Activated CD8-positive, alpha-beta T cell treated with anti-CD3 and anti-CD28 coated beads for 36 hours (primary cell): Measurements from ENCODE around the gene ZNF81. TPM values are rescaled to one million over a fixed set of nuclear protein-coding genes. Genes with fewer than 3 reads are reported as not detected.
A peak's percentile ranks its signal among the peaks of the same experiment; 100 is the strongest.
"Not testable (repeated sequence)": the region's sequence is repeated elsewhere in the genome, so short reads cannot be mapped to it uniquely, and the experiment has no call there.

Experiments used
- ATAC-seq: fragments of 200-7000 bp; cut with Tn5 transposase; one replicate; pipeline ENCODE4 v1.10.0; 2021; ENCODE audit warnings: mild to moderate bottlenecking, moderate library complexity
- CTCF ChIA-PET: fragments of 350-600 bp; sonication (Branson Sonifier 250); formaldehyde crosslinking; loops from one replicate; lab custom pipeline; 2021; ENCODE audit warnings: antibody characterized with exemption; lab: Charles Lee
- POLR2A ChIA-PET: fragments of 350-600 bp; sonication (Branson Sonifier 250); formaldehyde crosslinking; loops from one replicate; lab custom pipeline; 2021; ENCODE audit warnings: antibody characterized with exemption; lab: Charles Lee
- DNase-seq: peaks from one replicate; pipeline ENCODE4 v3.0.0-alpha.2; 2020
- H3K27ac Mint-ChIP-seq: one replicate; pipeline ENCODE4 v1.8.0; 2021; ENCODE audit warnings: mild to moderate bottlenecking, mixed read lengths
- H3K27me3 Mint-ChIP-seq: one replicate; pipeline ENCODE4 v1.8.0; 2021; ENCODE audit warnings: mixed read lengths
- H3K36me3 Mint-ChIP-seq: one replicate; pipeline ENCODE4 v1.8.0; 2021; ENCODE audit warnings: low read depth, mixed read lengths
- H3K4me1 Mint-ChIP-seq: one replicate; pipeline ENCODE4 v1.8.0; 2021; ENCODE audit warnings: low read depth, mixed read lengths
- H3K4me3 Mint-ChIP-seq: one replicate; pipeline ENCODE4 v1.8.0; 2021; ENCODE audit warnings: mild to moderate bottlenecking, moderate library complexity, mixed read lengths
- H3K9me3 Mint-ChIP-seq: one replicate; pipeline ENCODE4 v1.8.0; 2021; ENCODE audit warnings: mixed read lengths
- CTCF ChIP-seq: fragments of 200-600 bp; IDR thresholded peaks from one replicate; pipeline ENCODE4 v1.8.0; 2022; ENCODE audit warnings: antibody characterized with exemption, mild to moderate bottlenecking
- intact Hi-C: fragments of 100-400 bp; cut with micrococcal nuclease; formaldehyde crosslinking; loops from one replicate; pipeline ENCODE4 v1.10.0; 2022
- total RNA-seq, 2 experiments: library from RNA; stranded (reverse); gene quantifications; one replicate each; pipeline ENCODE4 v1.2.3, GENCODE V29; 2021

Gene ZNF81
- total RNA-seq, 2 experiments from 2014 or later = 5.4 to 6.3 TPM

GRCh38 chrX:47936940-47937317, 100.2 kb downstream of the ZNF81 start:
- intact Hi-C loops = no loop called here
- H3K27me3 Mint-ChIP-seq = no peaks in the 10 kb centered on the region
- H3K4me1 Mint-ChIP-seq = peaks cover 9% of the 10 kb centered on the region
- no peak for TF ChIP-seq CTCF
- CTCF ChIA-PET = interaction anchor here (1.0 kb wide), 1 partner anchor 90 kb away, joined by 3 read pairs; no protein-coding TSS in a partner anchor
- POLR2A ChIA-PET = no interaction called here
- ATAC-seq = peak; percentile 30
- H3K36me3 Mint-ChIP-seq = no peaks in the 10 kb centered on the region
- H3K4me3 Mint-ChIP-seq = peak overlapping the region; percentile 61
- no peak for DNase-seq
- H3K9me3 Mint-ChIP-seq = no peaks in the 10 kb centered on the region
- peak overlapping the region; percentile 66 for H3K27ac Mint-ChIP-seq

GRCh38 chrX:47940448-47940847, 103.7 kb downstream of the ZNF81 start:
- ChIA-PET POLR2A (interaction anchor here (1.5 kb wide), 1 partner anchor 50 kb away, joined by 3 read pairs; no protein-coding TSS in a partner anchor), CTCF (interaction anchor here (1.3 kb wide), 1 partner anchor 17 kb away, joined by 3 read pairs; no protein-coding TSS in a partner anchor)
- TF ChIP-seq CTCF = no peak
- Mint-ChIP-seq H3K27ac (no peak overlapping the region), H3K27me3 (no peaks in the 10 kb centered on the region), H3K4me1 (peaks cover 9% of the 10 kb centered on the region), H3K4me3 (no peak overlapping the region), H3K36me3 (no peaks in the 10 kb centered on the region), H3K9me3 (no peaks in the 10 kb centered on the region)
- DNase-seq = no peak
- ATAC-seq = no peak
- intact Hi-C loops = no loop called here

GRCh38 chrX:47941423-47941822, 104.7 kb downstream of the ZNF81 start:
- no peak overlapping the region for H3K27ac Mint-ChIP-seq
- ATAC-seq (no peak), DNase-seq (no peak)
- POLR2A ChIA-PET = interaction anchor here (1.5 kb wide), 1 partner anchor 49 kb away, joined by 3 read pairs; no protein-coding TSS in a partner anchor
- H3K27me3 Mint-ChIP-seq = no peaks in the 10 kb centered on the region
- no peaks in the 10 kb centered on the region for H3K9me3 Mint-ChIP-seq
- H3K4me3 Mint-ChIP-seq = no peak overlapping the region
- TF ChIP-seq CTCF = no peak
- CTCF ChIA-PET = interaction anchor here (1.3 kb wide), 1 partner anchor 16 kb away, joined by 3 read pairs; no protein-coding TSS in a partner anchor
- intact Hi-C loops = no loop called here
- no peaks in the 10 kb centered on the region for H3K36me3 Mint-ChIP-seq
- peaks cover 4% of the 10 kb centered on the region for H3K4me1 Mint-ChIP-seq

- intact Hi-C loops, DNase-seq, POLR2A ChIA-PET, H3K4me3 Mint-ChIP-seq, H3K4me1 Mint-ChIP-seq, H3K27me3 Mint-ChIP-seq, H3K27ac Mint-ChIP-seq, H3K9me3 Mint-ChIP-seq, CTCF ChIA-PET, H3K36me3 Mint-ChIP-seq, ATAC-seq: not testable (repeated sequence)
These were observed 118.6 kb downstream of the ZNF81 start for GRCh38 chrX:47955295-47955694.

GRCh38 chrX:47956016-47956415, 119.3 kb downstream of the ZNF81 start:
- CTCF ChIA-PET = no interaction called here
- ATAC-seq = no peak

GRCh38 chrX:47958206-47958605, 121.5 kb downstream of the ZNF81 start:
- H3K9me3 Mint-ChIP-seq, H3K36me3 Mint-ChIP-seq, H3K27ac Mint-ChIP-seq, intact Hi-C loops, H3K4me3 Mint-ChIP-seq, H3K27me3 Mint-ChIP-seq, ATAC-seq, POLR2A ChIA-PET, DNase-seq, H3K4me1 Mint-ChIP-seq: not testable (repeated sequence)
- CTCF ChIA-PET = interaction anchor here (1.3 to 2.2 kb wide), 2 partner anchors 17 to 69 kb away, joined by 3 to 15 read pairs; no protein-coding TSS in a partner anchor

More at GRCh38 chrX:47956016-47956415, 119.3 kb downstream of the ZNF81 start:
- H3K27me3 Mint-ChIP-seq = no peaks in the 10 kb centered on the region
- POLR2A ChIA-PET = no interaction called here
- no peaks in the 10 kb centered on the region for H3K4me1 Mint-ChIP-seq
- H3K4me3 Mint-ChIP-seq = no peak overlapping the region
- no peak for TF ChIP-seq CTCF
- intact Hi-C loops = no loop called here
- no peaks in the 10 kb centered on the region for H3K36me3 Mint-ChIP-seq
- peaks cover 1% of the 10 kb centered on the region for H3K9me3 Mint-ChIP-seq
- DNase-seq = no peak
- no peak overlapping the region for H3K27ac Mint-ChIP-seq
